B cell (primary cell): Measurements from ENCODE around the gene TOPAZ1. TPM values are rescaled to one million over a fixed set of nuclear protein-coding genes. Genes with fewer than 3 reads are reported as not detected.

Experiments
- ATAC-seq: fragments of 200-7000 bp; cut with Tn5 transposase; one replicate; pipeline ENCODE4 v1.10.0; 2021; ENCODE audit warnings: low read depth, mild to moderate bottlenecking, moderate number of reproducible peaks, moderate library complexity
- CTCF ChIA-PET: fragments of 350-600 bp; sonication (Branson Sonifier 250); formaldehyde crosslinking; loops from one replicate; lab custom pipeline; 2021; ENCODE audit warnings: antibody characterized with exemption, inconsistent platforms; lab: Charles Lee
- POLR2A ChIA-PET: fragments of 350-600 bp; sonication (Branson Sonifier 250); formaldehyde crosslinking; loops from one replicate; lab custom pipeline; 2021; ENCODE audit warnings: antibody characterized with exemption; lab: Charles Lee
- DNase-seq: peaks from one replicate; pipeline ENCODE4 v3.0.0; 2013
- H2AFZ ChIP-seq: 2 replicates; pipeline ENCODE4 v1.6.1; 2012; ENCODE audit warnings: mild to moderate bottlenecking, low read depth, low read length; ENCODE audit not compliant: insufficient read depth, poor library complexity, severe bottlenecking
- H3K27ac ChIP-seq, 2 donors: 1 replicate in 1 of 2; 2 replicates in 1 of 2; pipeline ENCODE4 v1.5.1; 2012 to 2013; ENCODE audit warnings: low read length in 2 of 2, mild to moderate bottlenecking in 2 of 2, moderate library complexity in 1 of 2
- H3K27me3 ChIP-seq, 4 experiments: fragments of 200-600 bp in 1 of 4; sonication (generic) in 1 of 4; replicated peaks in 1 of 4; 1 replicate in 2 of 4; 2 replicates in 2 of 4; pipeline versions ENCODE4 v1.6.1 to v1.7.0; 2013 to 2016; ENCODE audit warnings: low read length in 3 of 4, mild to moderate bottlenecking in 2 of 4, mixed read lengths in 1 of 4, moderate library complexity in 1 of 4; ENCODE audit not compliant: insufficient read depth in 4 of 4, control insufficient read depth in 3 of 4; ENCODE audit errors: control extremely low read depth in 1 of 4
- H3K36me3 ChIP-seq, 2 experiments: replicated peaks in 1 of 2; 1 replicate in 1 of 2; 2 replicates in 1 of 2; pipeline versions ENCODE4 v1.6.1 to v1.7.1; 2013; ENCODE audit warnings: low read length in 1 of 2; ENCODE audit not compliant: insufficient read depth in 2 of 2, control insufficient read depth in 1 of 2; ENCODE audit errors: control extremely low read depth in 1 of 2, extremely low read depth in 1 of 2
- H3K4me1 ChIP-seq, 2 donors: fragments of 200-600 bp in 1 of 2; sonication (generic) in 1 of 2; 1 replicate in 1 of 2; 2 replicates in 1 of 2; pipeline versions ENCODE4 v1.5.1 to v1.6.1; 2013 to 2017; ENCODE audit warnings: low read length in 2 of 2; ENCODE audit not compliant: control insufficient read depth in 2 of 2, insufficient read depth in 2 of 2
- H3K4me2 ChIP-seq: replicated peaks from 2 replicates; pipeline ENCODE3; 2012; ENCODE audit warnings: mild to moderate bottlenecking, low read depth, low read length; ENCODE audit not compliant: poor library complexity, severe bottlenecking
- H3K4me3 ChIP-seq, 5 experiments: fragments of 200-600 bp in 1 of 5; sonication (generic) in 1 of 5; 1 replicate in 3 of 5; 2 replicates in 2 of 5; pipeline versions ENCODE4 v1.5.1 to v1.7.0; 2011 to 2016; ENCODE audit warnings: low read length in 4 of 5, mild to moderate bottlenecking in 4 of 5, low read depth in 2 of 5, control low read depth in 1 of 5, moderate library complexity in 1 of 5; ENCODE audit not compliant: insufficient read depth in 1 of 5; ENCODE audit errors: control extremely low read depth in 1 of 5, extremely low read depth in 1 of 5
- H3K79me2 ChIP-seq: fragments of 200-600 bp; sonication (generic); one replicate; pipeline ENCODE4 v1.6.0; 2016; ENCODE audit warnings: low read length; ENCODE audit not compliant: control insufficient read depth, insufficient read depth
- H3K9ac ChIP-seq: fragments of 200-600 bp; sonication (generic); 2 replicates; pipeline ENCODE4 v1.6.1; 2017; ENCODE audit warnings: mild to moderate bottlenecking, low read length, moderate library complexity
- H3K9me3 ChIP-seq, 3 donors: one replicate each; pipeline versions ENCODE4 v1.6.1 to v1.7.1; 2013; ENCODE audit warnings: low read length in 2 of 3; ENCODE audit not compliant: control insufficient read depth in 2 of 3, insufficient read depth in 1 of 3; ENCODE audit errors: control extremely low read depth in 1 of 3
- H4K20me1 ChIP-seq: 2 replicates; pipeline ENCODE4 v1.6.0; 2012; ENCODE audit warnings: mild to moderate bottlenecking, low read length; ENCODE audit not compliant: insufficient read depth, control insufficient read depth, poor library complexity, severe bottlenecking
- H3K27ac Mint-ChIP-seq: one replicate; pipeline ENCODE4 v1.8.0; 2021; ENCODE audit warnings: mixed read lengths
- H3K27me3 Mint-ChIP-seq: one replicate; pipeline ENCODE4 v1.8.0; 2021; ENCODE audit warnings: mixed read lengths
- H3K4me1 Mint-ChIP-seq: one replicate; pipeline ENCODE4 v1.8.0; 2021; ENCODE audit warnings: mixed read lengths
- H3K4me3 Mint-ChIP-seq: one replicate; pipeline ENCODE4 v1.8.0; 2021; ENCODE audit warnings: mixed read lengths
- H3K9me3 Mint-ChIP-seq: one replicate; pipeline ENCODE4 v1.8.0; 2022; ENCODE audit warnings: mixed read lengths; ENCODE audit not compliant: insufficient read depth
- CTCF ChIP-seq: fragments of 200-600 bp; IDR thresholded peaks from one replicate; pipeline ENCODE4 v1.8.0; 2022; ENCODE audit warnings: antibody characterized with exemption, mild to moderate bottlenecking
- EZH2 ChIP-seq: IDR thresholded peaks from 2 replicates; pipeline ENCODE4 v1.6.1; 2012; ENCODE audit warnings: borderline replicate concordance, low read depth, mild to moderate bottlenecking, moderate library complexity, low read length; ENCODE audit not compliant: insufficient read depth, poor library complexity, severe bottlenecking
- WGBS: methylation state at CpG from one replicate; pipeline ENCODE4 v1.1.5; 2013; ENCODE audit warnings: missing lambda C conversion rate; ENCODE audit not compliant: insufficient coverage; 5-methylcytosine and 5-hydroxymethylcytosine counted together
- intact Hi-C: fragments of 100-400 bp; cut with micrococcal nuclease; formaldehyde crosslinking; loops from one replicate; pipeline ENCODE4 v1.10.0; 2022
- polyA plus RNA-seq: library from polyadenylated mRNA; depleted of rRNA; stranded (reverse); fragments of >200 nt; gene quantifications from 2 replicates; pipeline ENCODE4 v1.2.3, GENCODE V29; 2012
- total RNA-seq, 2 donors: library from RNA; stranded (reverse); fragments of 120-200 nt in 1 of 2; gene quantifications; 1 replicate in 1 of 2; 2 replicates in 1 of 2; pipeline versions ENCODE4 v1.2.3 to v1.2.4, GENCODE V29; 2013 to 2022

The TOPAZ1 gene
- total and polyA plus RNA-seq, 2 donors (not counting 1 experiment from before 2014, with no cell fraction given): not detected

GRCh38 chr3:44337248-44337785 lies 95.6 kb downstream of the TOPAZ1 start:
- no peak for ATAC-seq
- H3K4me1 ChIP-seq: peaks cover 16 to 19% of the 10 kb centered on the region in 2 donors
- H3K9me3 ChIP-seq: no peaks in the 10 kb centered on the region
- no peaks in the 10 kb centered on the region for H3K36me3 ChIP-seq
- H3K79me2 ChIP-seq: peaks cover 23% of the 10 kb centered on the region
- peak overlapping the region; percentile 80 to 88 for H3K27ac ChIP-seq
- DNase-seq: peak; percentile 11
- peak overlapping the region; percentile 79 for H3K4me2 ChIP-seq
- WGBS: 83% methylated on average over 2 of the region's 5 CpGs
- H3K4me3 Mint-ChIP-seq: peak overlapping the region; percentile 99
- H4K20me1 ChIP-seq: no peaks in the 10 kb centered on the region
- H3K27ac Mint-ChIP-seq: peak overlapping the region; percentile 99
- no peaks in the 10 kb centered on the region for H3K9me3 Mint-ChIP-seq
- peaks cover 29% of the 10 kb centered on the region for H3K4me1 Mint-ChIP-seq
- H3K4me3 ChIP-seq: peak overlapping the region; percentile 43 to 91 (median 85)
- intact Hi-C loops: loop anchor here (5.0 kb wide), 2 partner anchors 525 to 1230 kb away; partner anchors contain the start of genes POMGNT2 and TMEM42
- no peaks in the 10 kb centered on the region for H3K27me3 ChIP-seq
- peak overlapping the region; percentile 88 for H3K9ac ChIP-seq
- TF ChIP-seq CTCF: no peak
- TF ChIP-seq EZH2: no peak
- ChIA-PET CTCF (interaction anchor here (1.4 to 2.5 kb wide), 3 partner anchors 16 to 639 kb away, joined by 4 to 5 read pairs (median 4); partner anchors contain the start of genes EXOSC7 and ZDHHC3), POLR2A (interaction anchor here (1.4 kb wide), 1 partner anchor 174 kb away, joined by 7 read pairs; no protein-coding TSS in a partner anchor)
- H2AFZ ChIP-seq: peak overlapping the region; percentile 98
- H3K27me3 Mint-ChIP-seq: peaks cover 10% of the 10 kb centered on the region
